ENCODE measurements around the gene GNPTAB.

DNA sequence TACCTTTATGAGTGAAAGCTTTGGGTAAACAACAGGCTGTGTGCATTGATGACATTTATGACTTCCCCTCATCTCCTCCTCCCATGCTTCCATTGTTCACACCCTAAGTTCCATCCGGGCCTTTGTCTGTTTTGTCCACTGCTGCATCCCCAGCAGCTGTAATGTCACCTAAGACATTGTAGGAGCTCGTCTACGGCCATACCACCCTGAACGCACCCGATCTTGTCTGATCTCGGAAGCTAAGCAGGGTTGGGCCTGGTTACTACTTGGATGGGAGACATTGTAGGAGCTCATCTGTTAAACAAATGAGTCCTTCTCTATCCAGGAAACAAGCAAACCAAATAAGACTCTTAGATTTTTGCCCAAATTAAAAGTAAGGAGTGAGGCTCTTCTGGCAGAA is 51.1 kb downstream of the GNPTAB start:
- TF ChIP-seq, protein P1, sequence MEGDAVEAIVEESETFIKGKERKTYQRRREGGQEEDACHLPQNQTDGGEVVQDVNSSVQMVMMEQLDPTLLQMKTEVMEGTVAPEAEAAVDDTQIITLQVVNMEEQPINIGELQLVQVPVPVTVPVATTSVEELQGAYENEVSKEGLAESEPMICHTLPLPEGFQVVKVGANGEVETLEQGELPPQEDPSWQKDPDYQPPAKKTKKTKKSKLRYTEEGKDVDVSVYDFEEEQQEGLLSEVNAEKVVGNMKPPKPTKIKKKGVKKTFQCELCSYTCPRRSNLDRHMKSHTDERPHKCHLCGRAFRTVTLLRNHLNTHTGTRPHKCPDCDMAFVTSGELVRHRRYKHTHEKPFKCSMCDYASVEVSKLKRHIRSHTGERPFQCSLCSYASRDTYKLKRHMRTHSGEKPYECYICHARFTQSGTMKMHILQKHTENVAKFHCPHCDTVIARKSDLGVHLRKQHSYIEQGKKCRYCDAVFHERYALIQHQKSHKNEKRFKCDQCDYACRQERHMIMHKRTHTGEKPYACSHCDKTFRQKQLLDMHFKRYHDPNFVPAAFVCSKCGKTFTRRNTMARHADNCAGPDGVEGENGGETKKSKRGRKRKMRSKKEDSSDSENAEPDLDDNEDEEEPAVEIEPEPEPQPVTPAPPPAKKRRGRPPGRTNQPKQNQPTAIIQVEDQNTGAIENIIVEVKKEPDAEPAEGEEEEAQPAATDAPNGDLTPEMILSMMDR (IDR thresholded peaks at IDR 0.05) = no peak
- TF ChIP-seq, protein P2, sequence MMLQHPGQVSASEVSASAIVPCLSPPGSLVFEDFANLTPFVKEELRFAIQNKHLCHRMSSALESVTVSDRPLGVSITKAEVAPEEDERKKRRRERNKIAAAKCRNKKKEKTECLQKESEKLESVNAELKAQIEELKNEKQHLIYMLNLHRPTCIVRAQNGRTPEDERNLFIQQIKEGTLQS (CRISPR knock-in tag; conservative IDR thresholded peaks at IDR 0.05) = no peak

All from WTC11 (cell line).